ENCODE data around the gene GPRC5A. TPM values are rescaled to one million over a fixed set of nuclear protein-coding genes. Genes with fewer than 3 reads are reported as not detected.
"Not testable (repeated sequence)": the region's sequence is repeated elsewhere in the genome, so short reads cannot be mapped to it uniquely, and the experiment has no call there.

The GPRC5A gene
- total RNA-seq, result not detected
- polyA plus RNA-seq, result under 1 TPM in 1 of 2 donors, not detected in 1; 0.14 TPM

DNA sequence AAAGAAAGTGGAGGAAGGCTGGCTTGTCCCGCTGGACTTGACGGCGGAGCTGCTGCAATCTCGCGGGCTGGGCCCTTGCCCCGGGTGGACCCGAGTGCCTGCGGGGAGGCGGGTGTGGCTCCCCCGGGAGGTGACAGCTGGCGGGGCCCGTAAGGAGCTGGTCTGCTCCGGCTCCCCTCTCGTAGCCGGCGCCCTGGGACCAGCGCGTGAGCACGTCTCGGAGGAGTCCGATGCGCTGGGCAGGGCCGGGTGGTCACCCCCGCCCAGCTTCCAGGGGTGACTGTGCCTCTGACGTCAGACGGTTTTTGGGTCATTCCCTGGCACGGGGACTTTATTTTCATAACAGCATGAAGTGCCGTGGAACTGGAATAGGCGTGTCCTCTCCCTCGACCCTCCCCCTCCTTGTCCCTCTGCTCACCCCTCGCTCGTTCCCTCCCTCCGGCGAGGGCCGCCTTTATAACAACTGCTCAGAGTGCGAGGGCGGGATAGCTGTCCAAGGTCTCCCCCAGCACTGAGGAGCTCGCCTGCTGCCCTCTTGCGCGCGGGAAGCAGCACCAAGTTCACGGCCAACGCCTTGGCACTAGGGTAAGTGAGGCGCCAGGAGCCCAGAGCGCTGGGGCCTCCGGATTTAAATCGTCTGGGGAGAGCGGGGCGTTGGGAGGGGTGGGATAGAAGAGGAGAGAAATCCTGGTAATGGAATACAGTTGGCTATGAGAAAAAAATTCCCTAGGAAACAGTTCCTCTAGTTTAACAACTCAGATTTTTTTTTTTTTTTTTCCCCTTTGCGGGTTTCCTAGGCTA, at the start of gene GPRC5A:
Gene GPRC5A (plus strand): TSS at position 483 of the 801 bp plus-strand sequence. CDS start 16,688 bp downstream, outside the sequence.
- intact Hi-C loops (cut with micrococcal nuclease), result loop anchor here (2.0 to 5.0 kb wide), 2 partner anchors 54 to 104 kb away; partner anchors contain the start of gene APOLD1

GRCh38 chr12:12845794-12846243, 45.5 kb upstream of the GPRC5A start:
- Mint-ChIP-seq H3K27me3 (no peaks in the 10 kb centered on the region), H3K36me3 (no peaks in the 10 kb centered on the region), H3K9me3 (no peaks in the 10 kb centered on the region), H3K4me3 (peak overlapping the region in 3 of 8 donors; percentile 1 to 41 (median 3)), H3K4me1 (peaks cover 16 to 26% (median 18%) of the 10 kb centered on the region in 4 donors), H3K27ac (peak overlapping the region; percentile 0 to 75 (median 23))
- H3K36me3 ChIP-seq (ENCODE audit: insufficient read depth, low read length), result no peaks in the 10 kb centered on the region
- intact Hi-C loops (cut with micrococcal nuclease), result no loop called here
- H3K4me1 ChIP-seq (ENCODE audit: insufficient read depth, low read length), result peaks cover 24% of the 10 kb centered on the region
- no peak overlapping the region for H3K27ac ChIP-seq (ENCODE audit: low read depth, low read length)
- POLR2A ChIA-PET (ENCODE audit: partially characterized antibody), result no interaction called here
- peak in 2 of 5 donors; percentile 19 to 22 for DNase-seq
- CTCF ChIA-PET (ENCODE audit: partially characterized antibody), result interaction anchor here (0.7 to 1.4 kb wide), 2 partner anchors 57 to 366 kb away, joined by 3 read pairs; no protein-coding TSS in a partner anchor
- H3K4me3 ChIP-seq (ENCODE audit: low read length in 2 of 2), result no peak overlapping the region
- no peaks in the 10 kb centered on the region for H3K9me3 ChIP-seq (ENCODE audit: control insufficient read depth in 1 of 2, low read length in 2 of 2)
- H3K27me3 ChIP-seq (ENCODE audit: insufficient read depth, low read length), result no peaks in the 10 kb centered on the region

More for the DNA sequence above, at the start of gene GPRC5A:
- H3K27ac ChIP-seq (ENCODE audit: low read depth, low read length), result no peak within 1 kb of the TSS
- peak within 1 kb of the TSS; percentile 36 to 56 for H3K4me3 ChIP-seq (ENCODE audit: low read length in 2 of 2)
- H3K36me3 Mint-ChIP-seq, result no peaks in the 10 kb centered on the region
- peak within 1 kb of the TSS; percentile 85 to 91 (median 88) for H3K4me3 Mint-ChIP-seq
- H3K36me3 ChIP-seq (ENCODE audit: insufficient read depth, low read length), result no peaks in the 10 kb centered on the region
- H3K4me1 ChIP-seq (ENCODE audit: insufficient read depth, low read length), result peaks cover 11% of the 10 kb centered on the region
- no peaks in the 10 kb centered on the region for H3K9me3 ChIP-seq (ENCODE audit: control insufficient read depth in 1 of 2, low read length in 2 of 2)
- DNase-seq, result peak in 4 of 5 donors; percentile 4 to 33 (median 16)
- peak within 1 kb of the TSS in 4 of 7 donors; percentile 4 to 74 (median 54) for H3K27ac Mint-ChIP-seq
- peaks cover 0 to 5% (median 0%) of the 10 kb centered on the region in 8 donors for H3K9me3 Mint-ChIP-seq
- peaks cover 3 to 13% (median 5%) of the 10 kb centered on the region in 4 donors for H3K4me1 Mint-ChIP-seq
- H3K27me3 Mint-ChIP-seq, result peaks cover 18 to 33% of the 10 kb centered on the region in 2 donors
- H3K27me3 ChIP-seq (ENCODE audit: insufficient read depth, low read length), result peaks cover 6% of the 10 kb centered on the region
- CTCF ChIA-PET (ENCODE audit: partially characterized antibody), result interaction anchor here (1.0 to 2.0 kb wide), 3 partner anchors 27 to 101 kb away, joined by 3 to 12 read pairs (median 4); no protein-coding TSS in a partner anchor
- POLR2A ChIA-PET (ENCODE audit: partially characterized antibody), result interaction anchor here (1.1 kb wide), 1 partner anchor 104 kb away, joined by 3 read pairs; no protein-coding TSS in a partner anchor

DNA sequence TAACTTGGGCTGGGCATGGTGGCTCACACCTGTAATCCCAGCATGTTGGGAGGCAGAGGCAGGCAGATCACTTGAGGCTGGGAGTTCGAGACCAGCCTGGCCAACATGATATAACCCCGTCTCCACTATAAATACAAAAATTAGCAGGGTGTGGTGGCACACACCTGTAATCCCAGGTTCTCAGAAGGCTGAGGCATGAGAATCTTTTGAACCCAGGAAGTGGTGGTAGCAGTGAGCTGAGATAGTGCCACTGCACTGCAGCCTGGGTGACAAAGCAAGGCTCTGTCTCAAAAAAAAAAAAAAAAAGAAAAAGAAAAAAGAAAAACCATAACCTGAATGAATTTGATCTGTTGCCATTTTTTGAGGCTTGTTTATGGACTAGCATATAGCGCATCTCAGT, 44.6 kb upstream of the GPRC5A start:
- ChIA-PET CTCF (ENCODE audit: partially characterized antibody) (interaction anchor here (1.2 kb wide), 1 partner anchor 10 kb away, joined by 4 read pairs; no protein-coding TSS in a partner anchor), POLR2A (ENCODE audit: partially characterized antibody) (interaction anchor here (1.4 kb wide), 1 partner anchor 10 kb away, joined by 5 read pairs; no protein-coding TSS in a partner anchor)
- H3K27me3 ChIP-seq (ENCODE audit: insufficient read depth, low read length); H3K27ac ChIP-seq (ENCODE audit: low read depth, low read length); H3K27me3 Mint-ChIP-seq; H3K9me3 Mint-ChIP-seq; H3K9me3 ChIP-seq (ENCODE audit: control insufficient read depth in 1 of 2, low read length in 2 of 2); intact Hi-C loops (cut with micrococcal nuclease); H3K36me3 Mint-ChIP-seq; H3K36me3 ChIP-seq (ENCODE audit: insufficient read depth, low read length); H3K4me3 ChIP-seq (ENCODE audit: low read length in 2 of 2): not testable (repeated sequence)
- peaks cover 16 to 26% (median 18%) of the 10 kb centered on the region in 4 donors for H3K4me1 Mint-ChIP-seq
- peak; percentile 40 to 58 (median 47) for DNase-seq
- H3K4me1 ChIP-seq (ENCODE audit: insufficient read depth, low read length), result peaks cover 24% of the 10 kb centered on the region
- H3K4me3 Mint-ChIP-seq, result peak overlapping the region in 6 of 8 donors; percentile 3 to 51 (median 27)
- peak overlapping the region; percentile 8 to 75 (median 46) for H3K27ac Mint-ChIP-seq

DNA sequence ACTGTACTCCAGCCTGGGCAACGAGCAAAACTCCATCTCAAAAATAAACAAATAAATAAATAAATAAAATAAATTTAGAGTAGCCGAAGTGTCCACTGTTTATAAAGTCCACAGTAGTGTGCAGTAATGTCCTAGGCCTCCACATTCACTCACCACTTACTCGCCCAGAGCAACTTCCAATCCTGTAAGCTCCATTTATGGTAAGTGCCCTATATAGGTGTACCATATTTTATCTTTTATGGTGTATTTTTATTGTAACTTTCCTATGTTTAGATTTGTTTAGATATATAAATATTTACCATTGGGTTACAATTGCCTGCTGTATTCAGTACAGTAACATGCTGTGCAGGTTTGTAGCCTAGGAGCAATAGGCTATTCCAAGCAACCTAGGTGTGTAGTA, 37.9 kb upstream of the GPRC5A start:
- peaks cover 0 to 3% (median 0%) of the 10 kb centered on the region in 8 donors for H3K9me3 Mint-ChIP-seq
- no peaks in the 10 kb centered on the region for H3K27me3 ChIP-seq (ENCODE audit: insufficient read depth, low read length)
- no peak overlapping the region for H3K27ac ChIP-seq (ENCODE audit: low read depth, low read length)
- no peak overlapping the region for H3K4me3 ChIP-seq (ENCODE audit: low read length in 2 of 2)
- POLR2A ChIA-PET (ENCODE audit: partially characterized antibody), result no interaction called here
- H3K4me1 Mint-ChIP-seq, result peaks cover 0 to 3% (median 0%) of the 10 kb centered on the region in 4 donors
- no peak overlapping the region for H3K27ac Mint-ChIP-seq
- no peak overlapping the region for H3K4me3 Mint-ChIP-seq
- intact Hi-C loops (cut with micrococcal nuclease), result no loop called here
- no peak for DNase-seq
- CTCF ChIA-PET (ENCODE audit: partially characterized antibody), result interaction anchor here (0.6 to 0.9 kb wide), 2 partner anchors 17 to 854 kb away, joined by 3 to 4 read pairs; no protein-coding TSS in a partner anchor
- no peaks in the 10 kb centered on the region for H3K27me3 Mint-ChIP-seq
- no peaks in the 10 kb centered on the region for H3K36me3 ChIP-seq (ENCODE audit: insufficient read depth, low read length)
- H3K9me3 ChIP-seq (ENCODE audit: control insufficient read depth in 1 of 2, low read length in 2 of 2), result no peaks in the 10 kb centered on the region
- H3K4me1 ChIP-seq (ENCODE audit: insufficient read depth, low read length), result no peaks in the 10 kb centered on the region
- peaks cover 0 to 10% of the 10 kb centered on the region in 2 donors for H3K36me3 Mint-ChIP-seq

DNA sequence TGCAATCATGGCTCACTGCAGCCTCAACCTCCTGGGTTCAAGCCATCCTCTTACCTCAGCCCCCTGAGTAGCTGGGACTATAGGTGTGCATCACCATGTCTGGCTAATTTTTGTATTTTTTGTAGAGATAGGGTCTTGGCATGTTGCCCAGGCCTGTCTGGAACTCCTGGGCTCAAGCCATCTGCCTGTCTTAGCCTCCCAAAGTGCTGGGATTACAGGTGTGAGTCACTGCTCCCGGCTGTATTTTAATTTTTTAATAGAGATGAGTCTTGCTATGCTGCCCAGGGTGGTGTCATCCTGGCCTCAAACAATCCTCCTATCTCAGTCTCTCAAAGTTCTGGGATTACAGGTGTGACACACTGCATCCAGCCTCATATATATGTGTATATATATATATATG, 31.7 kb upstream of the GPRC5A start:
- H3K27me3 Mint-ChIP-seq, result peaks cover 0 to 1% of the 10 kb centered on the region in 2 donors
- H3K4me3 Mint-ChIP-seq, result no peak overlapping the region
- H3K36me3 Mint-ChIP-seq, result peaks cover 0 to 17% of the 10 kb centered on the region in 2 donors
- no peak overlapping the region for H3K27ac Mint-ChIP-seq
- H3K9me3 ChIP-seq (ENCODE audit: control insufficient read depth in 1 of 2, low read length in 2 of 2), result no peaks in the 10 kb centered on the region
- H3K27ac ChIP-seq (ENCODE audit: low read depth, low read length), result no peak overlapping the region
- DNase-seq, result no peak
- peaks cover 0 to 4% (median 0%) of the 10 kb centered on the region in 8 donors for H3K9me3 Mint-ChIP-seq
- intact Hi-C loops (cut with micrococcal nuclease), result no loop called here
- CTCF ChIA-PET (ENCODE audit: partially characterized antibody), result no interaction called here
- H3K36me3 ChIP-seq (ENCODE audit: insufficient read depth, low read length), result no peaks in the 10 kb centered on the region
- H3K27me3 ChIP-seq (ENCODE audit: insufficient read depth, low read length), result no peaks in the 10 kb centered on the region
- H3K4me3 ChIP-seq (ENCODE audit: low read length in 2 of 2), result no peak overlapping the region
- H3K4me1 Mint-ChIP-seq, result peaks cover 0 to 2% (median 0%) of the 10 kb centered on the region in 4 donors
- POLR2A ChIA-PET (ENCODE audit: partially characterized antibody), result no interaction called here
- no peaks in the 10 kb centered on the region for H3K4me1 ChIP-seq (ENCODE audit: insufficient read depth, low read length)

GRCh38 chr12:12864243-12864642, 27.1 kb upstream of the GPRC5A start:
- H3K4me3 Mint-ChIP-seq, result no peak overlapping the region
- no peaks in the 10 kb centered on the region for H3K4me1 ChIP-seq (ENCODE audit: insufficient read depth, low read length)
- H3K9me3 Mint-ChIP-seq, result peaks cover 0 to 4% (median 0%) of the 10 kb centered on the region in 8 donors
- H3K9me3 ChIP-seq (ENCODE audit: control insufficient read depth in 1 of 2, low read length in 2 of 2), result no peaks in the 10 kb centered on the region
- H3K27me3 ChIP-seq (ENCODE audit: insufficient read depth, low read length), result no peaks in the 10 kb centered on the region
- intact Hi-C loops (cut with micrococcal nuclease), result no loop called here
- H3K36me3 ChIP-seq (ENCODE audit: insufficient read depth, low read length), result no peaks in the 10 kb centered on the region
- peaks cover 0 to 9% of the 10 kb centered on the region in 2 donors for H3K36me3 Mint-ChIP-seq
- POLR2A ChIA-PET (ENCODE audit: partially characterized antibody), result no interaction called here
- CTCF ChIA-PET (ENCODE audit: partially characterized antibody), result interaction anchor here (1.5 kb wide), 1 partner anchor 14 kb away, joined by 4 read pairs; no protein-coding TSS in a partner anchor
- no peak overlapping the region for H3K27ac Mint-ChIP-seq
- no peak for DNase-seq
- peaks cover 0 to 1% of the 10 kb centered on the region in 2 donors for H3K27me3 Mint-ChIP-seq
- peaks cover 0 to 2% (median 0%) of the 10 kb centered on the region in 4 donors for H3K4me1 Mint-ChIP-seq
- no peak overlapping the region for H3K27ac ChIP-seq (ENCODE audit: low read depth, low read length)
- no peak overlapping the region for H3K4me3 ChIP-seq (ENCODE audit: low read length in 2 of 2)
